ENCODE measurements around the gene TBC1D7.

DNA sequence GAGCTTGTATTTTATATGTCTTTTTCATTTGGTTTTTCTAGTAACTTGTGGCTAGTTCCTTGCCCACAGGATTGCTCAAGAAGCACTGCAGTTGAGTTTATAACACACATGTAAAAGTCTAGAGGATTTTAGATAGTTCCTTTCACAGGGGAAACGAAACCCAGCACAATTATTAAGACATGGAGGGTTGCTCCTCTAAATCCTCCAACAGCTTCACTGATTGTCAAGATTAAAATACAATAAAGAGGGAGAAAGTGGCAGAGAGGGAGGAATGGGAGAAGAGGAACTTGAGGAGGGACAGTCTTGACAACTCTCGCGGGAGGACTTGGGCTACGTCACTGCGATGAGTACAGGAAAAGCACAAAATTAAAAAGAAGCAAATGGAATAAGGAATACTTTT, 9.7 kb upstream of the TBC1D7 start:
- TF ChIP-seq, protein P1, sequence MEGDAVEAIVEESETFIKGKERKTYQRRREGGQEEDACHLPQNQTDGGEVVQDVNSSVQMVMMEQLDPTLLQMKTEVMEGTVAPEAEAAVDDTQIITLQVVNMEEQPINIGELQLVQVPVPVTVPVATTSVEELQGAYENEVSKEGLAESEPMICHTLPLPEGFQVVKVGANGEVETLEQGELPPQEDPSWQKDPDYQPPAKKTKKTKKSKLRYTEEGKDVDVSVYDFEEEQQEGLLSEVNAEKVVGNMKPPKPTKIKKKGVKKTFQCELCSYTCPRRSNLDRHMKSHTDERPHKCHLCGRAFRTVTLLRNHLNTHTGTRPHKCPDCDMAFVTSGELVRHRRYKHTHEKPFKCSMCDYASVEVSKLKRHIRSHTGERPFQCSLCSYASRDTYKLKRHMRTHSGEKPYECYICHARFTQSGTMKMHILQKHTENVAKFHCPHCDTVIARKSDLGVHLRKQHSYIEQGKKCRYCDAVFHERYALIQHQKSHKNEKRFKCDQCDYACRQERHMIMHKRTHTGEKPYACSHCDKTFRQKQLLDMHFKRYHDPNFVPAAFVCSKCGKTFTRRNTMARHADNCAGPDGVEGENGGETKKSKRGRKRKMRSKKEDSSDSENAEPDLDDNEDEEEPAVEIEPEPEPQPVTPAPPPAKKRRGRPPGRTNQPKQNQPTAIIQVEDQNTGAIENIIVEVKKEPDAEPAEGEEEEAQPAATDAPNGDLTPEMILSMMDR (IDR thresholded peaks at IDR 0.05 in 8 of 11, conservative IDR thresholded peaks at IDR 0.05 in 3 of 11) = no peak
- TF ChIP-seq POLR2AphosphoS5 (IDR thresholded peaks at IDR 0.05) (no peak), POLR2A (IDR thresholded peaks at IDR 0.05) (no peak)
